CD4-positive, alpha-beta T cell treated with Interleukin-4 for 4 hours (primary cell): Measurements from ENCODE around the gene CLASP1.
"Not testable (repeated sequence)": the region's sequence is repeated elsewhere in the genome, so short reads cannot be mapped to it uniquely, and the experiment has no call there.

Source experiments
- DNase-seq: peaks from one replicate; pipeline ENCODE4 v3.0.0-alpha.2; 2020

Gene CLASP1

DNA sequence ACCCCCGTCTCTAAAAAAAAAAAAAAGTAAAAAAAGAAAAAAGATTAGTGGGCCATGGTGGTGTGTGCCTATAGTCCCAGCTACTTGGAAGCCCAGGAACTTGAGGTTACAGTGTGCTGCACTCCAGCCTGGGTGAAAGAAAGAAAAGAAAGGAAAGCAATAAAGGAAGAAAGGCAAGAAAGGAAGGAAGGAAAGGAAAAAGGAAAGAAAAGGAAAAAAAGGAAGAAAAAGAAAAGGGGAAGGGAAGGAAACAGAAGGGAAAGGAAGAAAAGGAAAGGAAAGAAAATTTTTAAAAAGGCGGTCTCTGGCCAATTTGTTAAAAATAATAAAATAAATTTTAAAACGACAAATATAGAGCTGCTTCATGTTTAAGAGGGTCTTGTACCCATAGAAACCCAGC, 192.9 kb downstream of the CLASP1 start:
- DNase-seq = no peak

DNA sequence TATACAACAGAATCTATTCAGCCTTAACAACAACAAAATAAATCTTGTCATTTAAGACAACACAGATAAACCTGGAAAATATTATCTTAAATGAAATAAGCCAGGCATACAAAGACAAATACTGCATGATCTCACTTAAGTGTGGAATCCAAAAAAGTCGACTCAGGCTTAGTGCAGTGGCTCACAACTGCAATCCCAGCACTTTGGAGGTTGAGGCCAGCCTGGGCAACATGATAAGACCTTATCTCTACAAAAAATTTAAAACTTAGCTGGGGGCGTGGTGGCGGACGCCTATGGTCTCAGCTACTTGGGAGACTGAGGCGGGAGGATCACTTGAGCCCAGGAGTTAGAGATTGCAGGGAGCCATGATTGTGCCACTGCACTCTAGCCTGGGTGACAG, 193.8 kb downstream of the CLASP1 start:
- no peak for DNase-seq

DNA sequence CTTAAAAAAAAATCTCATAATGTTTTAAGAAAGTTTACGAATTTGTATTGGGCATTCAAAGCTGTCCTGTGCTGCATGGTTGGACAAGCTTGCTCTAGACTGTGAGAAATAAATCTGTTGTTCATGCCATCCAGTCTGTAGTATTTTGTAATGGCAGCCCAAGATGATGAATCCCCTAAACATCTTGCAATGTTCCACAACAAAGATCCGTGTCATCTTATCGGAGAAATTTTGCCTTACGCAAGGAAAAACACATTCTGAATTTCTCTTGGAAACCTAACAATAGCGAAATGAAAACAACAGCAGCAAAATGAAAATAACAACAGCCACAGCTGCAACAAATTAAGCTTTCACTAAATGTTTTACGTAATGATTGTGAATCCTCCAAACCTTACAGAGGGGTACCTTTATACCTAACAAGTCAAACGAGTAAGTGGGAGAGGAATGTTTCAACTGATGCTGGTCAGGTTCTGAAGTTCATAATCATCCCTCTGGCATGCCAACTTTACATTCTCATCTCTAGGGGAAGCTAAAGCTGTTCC, 194.6 kb downstream of the CLASP1 start:
- DNase-seq = no peak

DNA sequence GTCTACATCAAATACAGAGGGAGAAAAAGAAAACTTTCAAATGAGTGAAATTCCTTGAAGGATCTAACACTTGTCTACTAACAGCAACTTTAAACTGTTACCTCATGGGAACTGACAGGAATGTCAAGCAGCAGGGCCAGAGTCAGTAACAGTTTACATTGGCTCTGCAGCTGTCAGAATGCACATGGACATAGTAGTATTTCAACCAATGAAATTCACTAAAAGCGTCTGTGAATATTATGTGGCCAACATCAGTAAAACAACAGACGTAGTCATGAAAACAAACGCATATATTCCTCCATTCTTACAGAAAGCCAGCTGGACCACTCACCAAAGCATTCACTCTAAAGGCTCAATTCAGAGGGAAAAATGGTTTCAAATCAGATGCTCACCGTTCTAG, 197.9 kb downstream of the CLASP1 start:
- no peak for DNase-seq

- DNase-seq = no peak
These were observed 199.0 kb downstream of the CLASP1 start for GRCh38 chr2:121450301-121450700.

GRCh38 chr2:121446647-121447241, 202.5 kb downstream of the CLASP1 start:
- no peak for DNase-seq

DNA sequence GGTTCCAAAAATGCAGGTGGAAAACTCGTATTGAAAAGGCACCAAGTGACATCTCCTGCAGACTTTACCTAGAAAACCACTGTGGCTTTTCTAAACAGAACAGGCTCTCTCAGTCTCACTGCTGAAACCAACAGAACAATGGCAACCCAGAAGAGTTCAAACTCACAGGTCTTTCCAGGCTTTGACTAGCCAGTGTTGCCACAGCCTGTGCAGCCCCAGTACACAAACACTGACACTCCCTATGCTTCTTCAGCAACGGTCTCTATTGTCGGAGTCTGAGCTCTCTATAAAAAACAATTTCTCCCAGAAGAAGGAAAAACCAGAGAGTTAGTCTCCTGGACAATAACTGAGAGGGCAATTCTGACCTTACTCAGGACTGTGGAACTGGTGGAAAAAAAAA, 206.4 kb downstream of the CLASP1 start:
- DNase-seq = no peak

DNA sequence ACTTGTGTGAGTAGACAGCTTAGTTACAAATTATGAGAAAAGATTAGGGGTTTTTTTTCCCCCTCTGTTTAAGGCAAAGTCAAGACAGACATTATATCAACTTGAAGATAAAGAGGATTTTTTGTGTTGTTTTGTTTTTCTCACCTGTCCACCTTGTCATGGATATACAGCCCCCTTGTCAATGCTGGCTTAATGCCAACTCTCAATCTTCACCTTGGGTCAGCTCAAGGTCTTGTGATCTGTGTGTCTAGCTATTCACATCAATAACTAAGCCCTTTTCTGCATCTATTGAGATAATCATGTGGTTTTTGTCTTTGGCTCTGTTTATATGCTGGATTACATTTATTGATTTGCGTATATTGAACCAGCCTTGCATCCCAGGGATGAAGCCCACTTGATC, 211.0 kb downstream of the CLASP1 start:
- not testable (repeated sequence) for DNase-seq

- DNase-seq = no peak
These were observed 212.3 kb downstream of the CLASP1 start for GRCh38 chr2:121436918-121437317.

DNA sequence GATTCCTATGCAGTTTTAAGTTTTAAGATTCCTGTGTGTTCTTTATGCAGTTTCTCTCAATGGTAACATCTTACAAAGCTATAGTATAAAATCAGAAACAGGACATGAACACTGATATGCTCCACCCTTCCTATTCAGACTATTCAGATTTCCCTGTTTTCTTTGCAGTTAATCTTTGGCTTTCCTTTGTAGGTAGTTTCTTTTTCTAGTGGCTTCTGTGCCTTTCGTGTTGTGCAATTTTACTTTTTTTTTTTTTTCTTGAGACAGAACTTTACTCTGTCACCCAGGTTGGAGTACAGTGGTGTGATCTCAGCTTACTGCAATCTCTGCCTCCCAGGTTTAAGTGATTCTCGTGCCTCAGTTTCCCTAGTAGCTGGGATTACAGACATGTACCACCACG, 213.5 kb downstream of the CLASP1 start:
- no peak for DNase-seq

- no peak for DNase-seq
These were observed 218.0 kb downstream of the CLASP1 start for GRCh38 chr2:121431214-121431613.

GRCh38 chr2:121429927-121430520, 219.2 kb downstream of the CLASP1 start:
- no peak for DNase-seq

DNA sequence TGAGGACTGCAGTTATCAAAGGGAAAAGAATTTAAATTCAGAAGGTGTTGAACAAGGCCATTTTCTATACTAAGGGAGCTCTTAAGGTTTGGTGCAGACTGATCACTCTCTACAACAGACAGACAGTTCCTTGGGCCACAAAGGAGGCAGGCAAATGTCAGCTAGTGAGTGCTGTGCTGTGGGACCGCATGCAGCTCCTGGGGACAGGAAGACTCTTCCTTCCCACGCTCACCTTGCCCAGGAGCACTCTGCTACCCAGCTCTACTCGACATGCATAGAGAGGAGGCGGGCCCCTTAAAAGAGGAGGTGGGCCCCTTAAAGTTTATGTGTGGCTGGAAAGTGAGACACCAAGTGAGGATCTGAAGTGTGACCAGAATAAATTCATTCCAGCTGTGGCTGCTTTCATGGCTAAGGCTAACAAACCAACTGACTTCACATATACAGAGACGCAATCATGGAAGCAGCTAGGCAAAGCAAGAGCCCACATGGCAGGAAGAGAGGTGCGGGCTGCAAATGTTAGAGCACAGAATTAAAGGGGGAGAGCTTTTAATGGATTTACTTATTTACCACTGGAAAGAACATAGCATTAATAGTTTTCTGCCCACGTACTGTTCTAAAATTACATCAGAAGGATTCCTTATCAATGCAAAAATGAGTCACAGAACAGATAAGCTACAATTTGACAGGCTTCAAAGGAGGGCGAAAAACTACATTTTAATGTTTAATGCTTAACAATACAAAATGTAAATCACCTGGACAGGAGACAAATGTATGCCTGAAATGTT, 220.0 kb downstream of the CLASP1 start:
- no peak for DNase-seq

DNA sequence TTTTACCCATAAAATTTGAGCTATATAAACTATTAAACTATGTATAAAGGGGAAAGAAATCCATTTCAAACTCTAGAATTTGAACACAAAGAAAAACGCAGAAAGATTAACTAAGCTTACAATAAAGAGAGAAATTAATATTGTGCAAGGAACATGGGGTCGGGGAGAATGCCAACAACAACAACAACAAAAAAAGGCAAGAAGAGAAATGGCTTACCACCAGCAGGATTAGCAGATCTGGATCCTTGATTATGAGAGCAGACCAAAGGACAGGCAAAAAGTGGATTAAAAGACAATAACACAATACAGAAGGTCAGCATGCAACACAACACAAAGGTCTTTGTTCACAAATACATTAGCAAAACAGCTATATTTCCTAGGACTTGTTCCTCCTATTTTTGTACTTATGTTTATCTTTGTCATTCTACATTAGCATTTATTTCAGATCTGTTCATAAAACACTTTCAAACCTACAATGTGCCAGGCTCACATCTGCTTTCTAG, 222.0 kb downstream of the CLASP1 start:
- no peak for DNase-seq

- no peak for DNase-seq
These were observed 228.8 kb downstream of the CLASP1 start for GRCh38 chr2:121420486-121420885.

- no peak for DNase-seq
These were observed 230.1 kb downstream of the CLASP1 start for GRCh38 chr2:121419081-121419699.

DNA sequence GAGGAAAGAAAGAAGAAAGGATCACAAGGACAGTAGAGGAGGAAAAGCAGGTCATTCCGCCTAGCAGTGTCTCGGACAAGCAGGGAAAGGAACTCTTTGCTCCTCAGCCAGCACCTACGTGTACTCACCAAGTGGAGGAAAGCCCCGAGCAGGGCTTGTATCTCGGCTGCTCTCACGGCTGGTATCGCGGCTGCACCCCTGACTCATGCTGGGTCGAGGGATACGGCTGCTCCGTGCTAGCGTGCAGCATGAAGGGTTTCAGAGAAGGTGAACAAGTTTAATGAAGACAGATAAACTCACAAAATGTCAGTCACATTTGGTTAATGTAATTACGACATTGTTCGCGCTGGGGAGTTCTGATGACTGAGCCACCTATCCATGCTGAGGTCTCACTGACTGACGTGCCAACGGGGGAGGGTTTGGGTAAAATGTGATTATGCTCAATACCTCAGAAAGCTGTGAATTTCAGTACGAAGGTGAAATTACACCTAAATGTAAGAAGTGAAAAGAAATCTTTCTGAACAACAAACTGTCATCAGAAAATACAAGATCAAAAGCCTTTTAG, 230.7 kb downstream of the CLASP1 start:
- DNase-seq = no peak

DNA sequence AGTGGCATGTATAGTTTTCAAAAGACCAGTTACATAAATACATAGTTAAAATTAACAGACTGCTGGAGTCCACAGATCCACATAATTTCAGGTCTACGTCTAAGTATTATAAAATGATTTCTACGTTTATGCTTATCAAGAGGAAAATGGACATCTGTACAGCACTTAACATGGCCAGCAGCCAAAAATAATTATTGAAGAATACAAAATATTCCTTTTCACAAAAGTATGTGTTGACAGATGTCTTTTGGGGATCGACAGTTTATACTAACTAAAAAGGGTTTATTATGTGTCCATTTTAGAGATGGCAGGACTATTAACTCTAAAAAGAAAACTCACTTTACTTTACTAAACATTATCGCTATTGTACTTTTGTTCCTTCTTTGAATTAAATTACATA, 231.4 kb downstream of the CLASP1 start:
- no peak for DNase-seq

DNA sequence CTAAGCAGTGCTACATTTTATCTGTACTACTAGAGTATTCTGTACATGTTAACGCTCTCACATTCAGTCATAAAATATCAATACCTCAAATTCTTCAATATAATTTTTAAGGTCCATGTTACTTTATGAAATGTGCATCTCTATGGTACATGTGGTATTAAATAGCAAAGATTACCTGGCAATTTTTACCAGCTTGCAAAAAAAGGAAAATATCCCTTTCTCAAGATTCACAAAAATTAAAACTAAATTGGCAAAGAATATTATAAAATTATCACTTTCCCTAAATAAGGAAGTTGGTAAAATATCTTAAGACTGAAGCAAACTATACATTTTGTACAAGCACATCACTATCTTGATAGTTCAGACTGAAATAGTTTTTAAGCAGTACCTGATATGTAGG, 233.5 kb downstream of the CLASP1 start:
- no peak for DNase-seq

- DNase-seq = no peak
These were observed 236.9 kb downstream of the CLASP1 start for GRCh38 chr2:121412349-121412748.

- DNase-seq = no peak
These were observed 239.3 kb downstream of the CLASP1 start for GRCh38 chr2:121409966-121410365.

- DNase-seq = no peak
These were observed 239.9 kb downstream of the CLASP1 start for GRCh38 chr2:121409388-121409787.

GRCh38 chr2:121408641-121409040, 240.6 kb downstream of the CLASP1 start:
- DNase-seq = no peak
